SK-N-MC (cell line): ENCODE measurements around the gene EBF4.

Experiments used
- DNase-seq: peaks from one replicate; pipeline ENCODE4 v3.0.0-alpha.2; 2011; ENCODE audit warnings: low read depth, low spot score
- H3K27ac ChIP-seq: fragments of 200-600 bp; sonication (generic); 2 replicates; pipeline ENCODE4 v1.5.1; 2016; ENCODE audit warnings: mixed run types
- H3K36me3 ChIP-seq: fragments of 200-600 bp; sonication (generic); 2 replicates; pipeline ENCODE4 v1.6.1; 2017; ENCODE audit warnings: antibody characterized with exemption, low read length, mixed read lengths; ENCODE audit not compliant: insufficient read depth
- H3K4me3 ChIP-seq: fragments of 200-600 bp; sonication (generic); 2 replicates; pipeline ENCODE4 v1.5.1; 2016
- H3K9ac ChIP-seq: fragments of 200-600 bp; sonication (generic); 2 replicates; pipeline ENCODE4 v1.8.0; 2017; ENCODE audit warnings: mixed run types, mixed read lengths; ENCODE audit not compliant: insufficient read length
- H3K9me3 ChIP-seq: fragments of 200-600 bp; sonication (generic); 2 replicates; pipeline ENCODE4 v1.6.1; 2017; ENCODE audit warnings: low read depth, mild to moderate bottlenecking, antibody characterized with exemption, low read length, moderate library complexity, mixed read lengths
- EZH2 ChIP-seq: fragments of 200-600 bp; sonication (generic); IDR thresholded peaks from one replicate; pipeline ENCODE4 v1.6.1; 2017; ENCODE audit warnings: antibody characterized with exemption
- FOXP2 ChIP-seq: optimal IDR thresholded peaks from 2 replicates; pipeline ENCODE3; 2011; ENCODE audit warnings: mild to moderate bottlenecking, moderate library complexity; ENCODE audit not compliant: insufficient read depth; ENCODE audit errors: extremely low read length, control extremely low read depth
- POLR2AphosphoS5 ChIP-seq: IDR thresholded peaks from 2 replicates; pipeline ENCODE4 v1.6.1; 2012; ENCODE audit warnings: mild to moderate bottlenecking, low read depth, low read length, borderline replicate concordance

Gene EBF4

DNA sequence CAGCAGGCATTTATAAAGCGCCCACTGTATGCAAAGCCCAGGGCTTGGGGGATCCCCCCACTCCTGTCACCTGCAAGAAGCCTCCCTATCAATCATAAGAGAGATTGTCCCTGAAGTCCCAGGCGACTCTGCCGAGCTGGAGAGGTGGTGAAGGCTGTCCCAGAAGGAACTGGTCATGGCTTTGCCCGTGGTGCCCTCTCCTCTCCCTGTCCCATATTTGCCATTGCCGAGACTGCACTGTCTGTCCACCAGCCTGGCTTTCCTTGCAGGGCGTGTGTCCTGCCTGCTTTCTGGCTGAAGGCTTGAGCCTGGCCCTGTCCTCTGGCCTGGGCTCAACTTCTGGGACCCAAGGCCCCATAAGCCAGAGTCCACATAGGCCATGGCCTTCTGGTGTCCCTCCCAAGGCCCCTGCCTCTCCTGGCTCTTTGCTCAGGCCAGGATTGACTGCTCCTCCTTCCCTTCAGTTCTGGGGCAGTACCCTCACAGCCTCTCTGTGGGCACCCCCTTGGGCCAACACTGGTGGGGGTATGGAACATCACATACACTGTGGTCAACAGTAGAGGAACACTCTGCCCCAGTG lies 61.0 kb downstream of the EBF4 start:
- no peak for DNase-seq

DNA sequence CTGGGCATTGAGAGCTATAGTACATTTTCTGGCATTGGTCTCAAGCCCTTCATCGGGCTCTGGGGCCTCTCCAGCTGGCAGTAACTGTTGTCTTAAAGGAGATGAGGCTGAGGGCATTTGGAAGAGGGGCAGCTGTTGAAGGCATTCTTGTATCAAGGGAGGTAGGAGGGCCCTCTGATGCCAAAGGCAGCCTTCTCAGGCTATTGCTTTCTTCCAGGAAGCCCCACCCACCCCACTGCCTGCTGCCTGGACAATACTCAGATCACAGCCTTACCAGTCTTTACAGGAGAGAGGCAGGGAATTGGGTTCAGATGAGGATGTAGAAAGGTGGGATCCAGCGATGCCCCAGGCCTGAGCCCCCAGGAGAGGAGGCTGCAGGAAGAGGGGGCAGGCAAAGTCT lies 61.8 kb downstream of the EBF4 start:
- Histone ChIP-seq H3K9me3 (no peaks in the 10 kb centered on the region), H3K36me3 (no peaks in the 10 kb centered on the region), H3K9ac (no peak overlapping the region), H3K4me3 (no peak overlapping the region), H3K27ac (no peak overlapping the region)
- no peak for DNase-seq
- no peak for TF ChIP-seq EZH2
- no peak for TF ChIP-seq POLR2AphosphoS5
- no peak for TF ChIP-seq FOXP2

More for the DNA sequence above, 61.0 kb downstream of the EBF4 start:
- no peak overlapping the region for H3K27ac ChIP-seq
- no peak overlapping the region for H3K4me3 ChIP-seq
- no peak overlapping the region for H3K9ac ChIP-seq
- TF ChIP-seq FOXP2 (no peak), EZH2 (no peak), POLR2AphosphoS5 (no peak)
- no peaks in the 10 kb centered on the region for H3K36me3 ChIP-seq
- H3K9me3 ChIP-seq = no peaks in the 10 kb centered on the region

DNA sequence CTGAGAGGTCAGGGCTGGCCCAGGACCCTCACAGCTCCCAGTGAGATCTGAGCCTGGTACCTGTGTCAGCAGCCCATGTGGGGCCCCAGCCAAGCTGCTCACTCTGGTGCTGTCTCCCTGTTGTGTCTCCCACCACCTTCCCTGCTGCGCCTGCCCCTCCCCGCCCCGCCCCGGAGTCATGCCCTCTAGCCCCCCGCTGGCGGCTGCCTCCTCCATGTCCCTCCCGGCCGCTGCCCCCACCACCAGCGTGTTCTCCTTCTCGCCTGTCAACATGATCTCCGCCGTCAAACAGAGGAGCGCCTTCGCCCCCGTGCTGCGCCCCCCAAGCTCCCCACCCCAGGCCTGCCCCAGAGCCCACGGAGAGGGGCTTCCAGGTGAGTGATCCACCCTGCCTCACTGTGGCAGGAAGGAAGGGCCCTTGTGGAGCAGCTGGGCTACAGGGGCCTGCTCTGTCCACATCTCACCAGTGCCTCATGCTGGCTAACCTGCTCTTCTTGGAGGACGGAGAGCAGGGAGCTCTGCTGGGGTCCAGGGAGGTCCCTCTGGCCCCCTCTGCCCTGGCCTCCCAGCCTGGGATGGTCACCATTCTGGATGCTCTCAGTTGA lies 63.0 kb downstream of the EBF4 start:
- no peaks in the 10 kb centered on the region for H3K36me3 ChIP-seq
- no peak overlapping the region for H3K9ac ChIP-seq
- no peak overlapping the region for H3K27ac ChIP-seq
- DNase-seq = no peak
- TF ChIP-seq POLR2AphosphoS5 (no peak), FOXP2 (no peak), EZH2 (no peak)
- H3K9me3 ChIP-seq = no peaks in the 10 kb centered on the region
- no peak overlapping the region for H3K4me3 ChIP-seq

DNA sequence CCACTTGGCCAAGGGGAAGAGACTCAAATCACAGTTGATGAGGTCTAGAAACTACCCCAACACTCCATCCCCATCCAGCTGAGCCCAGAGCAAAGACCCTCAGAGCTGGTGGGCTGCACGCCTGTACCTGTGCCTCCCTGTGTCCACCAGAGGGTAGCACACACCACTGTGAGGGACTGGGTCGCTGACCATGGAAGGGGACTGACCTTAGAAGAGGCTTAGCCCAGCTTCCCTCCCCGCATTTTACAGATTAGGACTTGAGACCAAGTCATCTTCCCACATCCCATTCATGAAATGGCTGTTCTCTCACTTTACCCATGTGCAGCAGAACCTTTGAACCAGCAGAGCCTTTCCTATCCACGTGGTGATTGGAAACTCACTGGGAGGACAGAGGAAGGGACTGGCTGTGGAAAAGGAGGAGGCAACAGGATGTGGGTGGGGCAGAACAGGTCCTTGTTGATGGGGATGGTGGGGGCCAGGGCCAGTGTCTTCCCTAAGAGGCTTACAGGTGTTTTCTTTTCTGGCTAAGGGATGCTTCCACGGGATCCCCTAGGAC lies 63.6 kb downstream of the EBF4 start:
- no peak for DNase-seq
- Histone ChIP-seq H3K9me3 (no peaks in the 10 kb centered on the region), H3K27ac (no peak overlapping the region), H3K9ac (no peak overlapping the region), H3K4me3 (no peak overlapping the region), H3K36me3 (no peaks in the 10 kb centered on the region)
- no peak for TF ChIP-seq FOXP2
- TF ChIP-seq POLR2AphosphoS5 = no peak
- TF ChIP-seq EZH2 = no peak

DNA sequence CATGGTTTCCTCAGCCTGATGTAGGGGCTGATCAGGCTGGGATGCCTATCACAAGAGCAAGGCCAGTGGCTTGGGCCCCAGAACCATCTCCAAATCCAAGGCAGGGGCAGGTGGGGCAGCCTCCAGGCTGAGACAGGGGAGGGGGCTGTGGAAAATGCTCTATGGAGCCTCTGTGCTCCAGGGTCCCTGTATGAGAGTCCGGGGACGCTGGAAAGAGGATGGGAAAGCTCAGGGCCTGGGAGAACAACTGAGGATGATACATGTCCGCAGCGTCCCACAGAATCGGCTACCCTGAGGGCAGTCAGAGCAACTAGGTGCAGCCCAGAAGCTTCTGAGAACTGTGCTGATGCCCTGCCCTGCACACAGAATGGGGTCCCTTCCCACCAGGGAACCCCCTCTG lies 64.4 kb downstream of the EBF4 start:
- Histone ChIP-seq H3K27ac (no peak overlapping the region), H3K4me3 (no peak overlapping the region), H3K9me3 (no peaks in the 10 kb centered on the region), H3K36me3 (no peaks in the 10 kb centered on the region), H3K9ac (no peak overlapping the region)
- no peak for DNase-seq
- TF ChIP-seq EZH2 = no peak
- no peak for TF ChIP-seq POLR2AphosphoS5
- no peak for TF ChIP-seq FOXP2

DNA sequence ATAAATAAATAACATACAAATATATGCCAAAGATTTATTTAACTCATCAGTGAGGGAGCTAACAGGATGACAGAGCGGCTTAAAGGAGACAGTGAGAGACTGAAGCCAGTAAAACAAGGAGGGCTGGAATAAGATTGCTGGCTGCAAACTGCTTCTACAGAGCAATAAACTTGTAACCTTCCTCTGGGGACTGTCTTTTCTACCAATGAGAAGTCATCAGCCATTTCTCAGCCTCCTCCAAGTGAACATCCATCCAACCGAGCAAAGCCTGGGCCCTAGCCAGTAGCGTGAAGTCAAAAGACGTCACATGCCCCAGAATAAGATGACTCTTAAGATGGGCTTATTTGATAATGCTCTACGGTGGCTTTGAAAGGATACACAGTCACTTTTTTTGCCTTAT lies 65.4 kb downstream of the EBF4 start:
- H3K27ac ChIP-seq = no peak overlapping the region
- H3K4me3 ChIP-seq = no peak overlapping the region
- no peak overlapping the region for H3K9ac ChIP-seq
- TF ChIP-seq POLR2AphosphoS5 = no peak
- no peak for TF ChIP-seq EZH2
- TF ChIP-seq FOXP2 = no peak
- H3K36me3 ChIP-seq = no peaks in the 10 kb centered on the region
- no peaks in the 10 kb centered on the region for H3K9me3 ChIP-seq
- DNase-seq = no peak

DNA sequence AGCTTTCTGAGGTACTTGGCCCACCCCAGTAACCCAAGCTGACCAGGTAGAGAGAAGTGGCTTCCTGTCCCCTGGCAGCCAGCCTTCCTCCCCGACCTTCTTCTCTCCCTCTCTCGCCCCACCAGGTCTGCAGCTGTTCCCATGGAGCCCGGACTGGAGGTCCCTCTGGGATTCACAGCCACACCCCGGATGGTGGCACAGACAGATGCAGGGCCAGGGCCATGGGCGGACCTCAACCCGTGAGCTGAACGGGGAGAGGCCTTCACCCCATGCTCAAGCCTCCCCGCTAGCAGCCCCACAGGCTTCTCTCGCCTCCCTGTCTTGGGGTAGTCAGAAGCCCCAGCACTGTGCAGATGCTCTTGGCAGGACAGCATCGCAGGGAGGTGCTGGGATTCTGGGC lies 66.6 kb downstream of the EBF4 start:
- H3K27ac ChIP-seq = no peak overlapping the region
- no peak for DNase-seq
- H3K9me3 ChIP-seq = no peaks in the 10 kb centered on the region
- no peak overlapping the region for H3K9ac ChIP-seq
- no peaks in the 10 kb centered on the region for H3K36me3 ChIP-seq
- no peak overlapping the region for H3K4me3 ChIP-seq
- no peak for TF ChIP-seq POLR2AphosphoS5
- no peak for TF ChIP-seq FOXP2
- TF ChIP-seq EZH2 = no peak

DNA sequence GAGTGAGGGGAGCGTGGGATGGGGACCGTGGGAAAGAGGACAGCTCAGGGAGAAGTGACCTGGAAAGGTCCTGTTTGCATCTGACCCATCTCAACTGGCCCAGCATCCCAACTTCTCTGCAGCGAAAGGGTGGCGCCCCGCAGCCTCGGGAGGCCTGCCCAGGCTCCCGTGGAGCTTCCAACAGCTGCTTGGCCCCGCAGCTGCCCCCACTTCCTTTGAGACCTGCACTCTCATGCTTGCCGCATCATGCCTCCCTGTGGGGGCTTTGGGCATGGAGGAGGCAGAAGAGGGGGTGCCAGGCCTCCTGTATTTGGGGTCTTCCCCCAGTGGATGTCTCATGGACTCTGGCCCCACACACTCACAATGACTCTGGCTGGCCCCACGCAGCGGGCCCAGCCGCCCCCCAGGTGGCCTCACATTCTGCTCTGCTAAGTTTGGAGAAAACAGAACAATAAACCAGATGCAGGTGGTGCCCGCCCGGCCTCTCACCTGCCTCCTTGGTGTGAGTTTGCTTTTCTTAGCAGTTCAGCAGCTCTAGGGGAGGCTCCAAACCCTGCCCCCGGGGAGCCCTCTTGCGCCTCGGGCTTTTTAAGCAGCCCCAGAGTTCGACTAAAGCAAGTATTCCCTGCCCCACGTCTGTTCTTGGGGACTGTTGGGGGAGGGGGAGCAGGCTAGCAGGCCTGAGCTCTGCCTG lies 67.2 kb downstream of the EBF4 start:
- DNase-seq = no peak
- Histone ChIP-seq H3K36me3 (no peaks in the 10 kb centered on the region), H3K4me3 (no peak overlapping the region), H3K9ac (no peak overlapping the region), H3K9me3 (no peaks in the 10 kb centered on the region), H3K27ac (no peak overlapping the region)
- no peak for TF ChIP-seq EZH2
- TF ChIP-seq FOXP2 = no peak
- no peak for TF ChIP-seq POLR2AphosphoS5
